K562 (cell line): ENCODE results near the gene PDPK1. TPM values are rescaled to one million over a fixed set of nuclear protein-coding genes. Genes with fewer than 3 reads are reported as not detected.

Experiments used
- ATAC-seq: fragments of 200-7000 bp; cut with Tn5 transposase; 3 replicates; pipeline ENCODE4 v1.9.1; 2020; ENCODE audit warnings: moderate library complexity
- BruUV-seq: library from RNA; stranded (reverse); fragments of 400-500 nt; replicated peaks from 2 replicates; lab custom pipeline; 2021; lab: Mats Ljungman, UMichigan
- CTCF ChIA-PET: fragments of 300-600 bp; formaldehyde crosslinking; extraction: SDS; loops from one replicate; lab custom pipeline; 2021; ENCODE audit warnings: low intra/inter-chr PET ratio; lab: Yijun Ruan, JAX
- POLR2A ChIA-PET: fragments of 300-600, 350-650 bp; sonication (Branson Sonifier 250); formaldehyde crosslinking; extraction: SDS; loops from one replicate; lab custom pipeline; 2021; ENCODE audit warnings: antibody characterized with exemption, inconsistent platforms; lab: Yijun Ruan, JAX
- DNase-seq, 4 experiments: peaks; one replicate each; pipeline versions ENCODE4 v3.0.0 to v3.0.0-alpha.2; 2011 to 2018; ENCODE audit warnings: low spot score in 3 of 4, mixed read lengths in 3 of 4; ENCODE audit errors: extremely low read depth in 1 of 4
- FAIRE-seq: peaks from 2 replicates; lab custom pipeline; 2011; peaks lifted over from hg19 to GRCh38; lab: Jason Lieb, UNC
- H2AFZ ChIP-seq: 2 replicates; pipeline ENCODE4 v1.6.0; 2011; ENCODE audit warnings: low read depth, low read length, control low read depth, inconsistent platforms
- H3K27ac ChIP-seq: fragments of 200-600 bp; 3 replicates; pipeline ENCODE4 v1.8.0; 2011; ENCODE audit warnings: low read depth, mild to moderate bottlenecking, control low read depth, inconsistent platforms, low read length, moderate library complexity, mixed read lengths; ENCODE audit errors: extremely low read depth
- H3K27me3 ChIP-seq, 2 experiments: fragments of 300-600 bp in 1 of 2; 2 replicates in 1 of 2; 3 replicates in 1 of 2; pipeline versions ENCODE4 v1.6.0 to v1.8.0; 2011; ENCODE audit warnings: inconsistent platforms in 2 of 2, low read length in 2 of 2, mild to moderate bottlenecking in 1 of 2, mixed read lengths in 1 of 2, moderate library complexity in 1 of 2; ENCODE audit not compliant: control insufficient read depth in 2 of 2, insufficient read depth in 2 of 2
- H3K36me3 ChIP-seq: fragments of 300-600 bp; 3 replicates; pipeline ENCODE4 v1.8.0; 2011; ENCODE audit warnings: mild to moderate bottlenecking, low read length, inconsistent platforms; ENCODE audit not compliant: control insufficient read depth, insufficient read depth
- H3K4me1 ChIP-seq, 2 experiments: fragments of 200-600 bp in 1 of 2; replicated peaks in 1 of 2; 2 replicates in 1 of 2; 3 replicates in 1 of 2; pipeline versions ENCODE4 v1.5.1 to v1.8.0; 2011; ENCODE audit warnings: inconsistent platforms in 2 of 2, low read length in 2 of 2, mild to moderate bottlenecking in 1 of 2, mixed read lengths in 1 of 2, moderate library complexity in 1 of 2; ENCODE audit not compliant: control insufficient read depth in 2 of 2, insufficient read depth in 2 of 2
- H3K4me2 ChIP-seq: 2 replicates; pipeline ENCODE4 v1.6.1; 2011; ENCODE audit warnings: low read length, control low read depth, inconsistent platforms, mixed read lengths; ENCODE audit not compliant: insufficient read depth
- H3K4me3 ChIP-seq: fragments of 200-600 bp; sonication (generic), shearing (Covaris generic); 2 replicates; pipeline ENCODE4 v1.5.1; 2016; ENCODE audit warnings: control low read depth, inconsistent platforms
- H3K79me2 ChIP-seq: fragments of 200-600 bp; 3 replicates; pipeline ENCODE4 v1.8.0; 2011; ENCODE audit warnings: low read length, inconsistent platforms; ENCODE audit not compliant: control insufficient read depth, insufficient read depth
- H3K9ac ChIP-seq, 2 experiments: 2 replicates each; pipeline versions ENCODE4 v1.6.0 to v1.6.1; 2011; ENCODE audit warnings: low read depth in 2 of 2, low read length in 2 of 2, control low read depth in 1 of 2, inconsistent platforms in 1 of 2, mild to moderate bottlenecking in 1 of 2, mixed read lengths in 1 of 2; ENCODE audit not compliant: insufficient read depth in 1 of 2
- H3K9me1 ChIP-seq: one replicate; pipeline ENCODE4 v1.6.0; 2011; ENCODE audit warnings: inconsistent platforms, mild to moderate bottlenecking, low read length, moderate library complexity; ENCODE audit not compliant: control insufficient read depth, insufficient read depth
- H3K9me3 ChIP-seq: replicated peaks from 2 replicates; pipeline ENCODE4 v1.5.1; 2011; ENCODE audit warnings: low read depth, low read length, inconsistent platforms; ENCODE audit not compliant: control insufficient read depth, insufficient read depth
- H4K20me1 ChIP-seq: replicated peaks from 2 replicates; pipeline ENCODE4 v1.6.1; 2011; ENCODE audit warnings: low read length, inconsistent platforms, mixed read lengths; ENCODE audit not compliant: control insufficient read depth, insufficient read depth
- ATF3 ChIP-seq, 2 experiments: fragments of 450-650 bp in 1 of 2; sonication (generic) in 1 of 2; formaldehyde crosslinking in 1 of 2; IDR thresholded peaks in 1 of 2; conservative IDR thresholded peaks in 1 of 2; 2 replicates each; pipeline versions ENCODE4 v1.6.1 to v1.8.1; 2016 to 2023; ENCODE audit warnings: mild to moderate bottlenecking in 2 of 2, moderate library complexity in 2 of 2, inconsistent platforms in 1 of 2, missing genetic modification reagents in 1 of 2
- ATF6 ChIP-seq: sonication (generic); formaldehyde crosslinking; IDR thresholded peaks from 2 replicates; pipeline ENCODE4 v1.4.0; 2020; ENCODE audit warnings: mild to moderate bottlenecking, missing genetic modification reagents
- ELK1 ChIP-seq: sonication (generic); formaldehyde crosslinking; IDR thresholded peaks from 2 replicates; pipeline ENCODE4 v1.8.1; 2022; ENCODE audit warnings: missing genetic modification reagents
- ETV5 ChIP-seq: sonication (generic); formaldehyde crosslinking; IDR thresholded peaks from 2 replicates; pipeline ENCODE4 v1.4.0; 2020; ENCODE audit warnings: low read depth, mild to moderate bottlenecking, missing genetic modification reagents
- FOXP4 ChIP-seq: sonication (generic); formaldehyde crosslinking; IDR thresholded peaks from 2 replicates; pipeline ENCODE4 v1.8.0; 2022; ENCODE audit warnings: mild to moderate bottlenecking, missing genetic modification reagents, borderline replicate concordance
- IFI16 ChIP-seq: fragments of 250-450 bp; sonication (Bioruptor Pico); IDR thresholded peaks from 2 replicates; pipeline ENCODE4 v2.1.2; 2022; ENCODE audit warnings: mild to moderate bottlenecking, inconsistent platforms
- NFE2L1 ChIP-seq: fragments of 450-650 bp; IDR thresholded peaks from 2 replicates; pipeline ENCODE4 v1.6.1; 2016; ENCODE audit warnings: missing genetic modification characterization, low read depth, mild to moderate bottlenecking, missing compliant biosample characterization, moderate library complexity, borderline replicate concordance
- PPARD ChIP-seq: fragments of 250-450 bp; sonication (Bioruptor Pico); IDR thresholded peaks from 2 replicates; pipeline ENCODE4 v1.8.0; 2022; ENCODE audit warnings: inconsistent platforms, mild to moderate bottlenecking, moderate library complexity
- RBBP5 ChIP-seq: fragments of 200-600 bp; sonication (generic); IDR thresholded peaks from 2 replicates; pipeline ENCODE4 v1.6.1; 2012; ENCODE audit warnings: borderline replicate concordance, mild to moderate bottlenecking, low read length, control low read depth, inconsistent platforms; ENCODE audit not compliant: insufficient read depth, poor library complexity, severe bottlenecking
- SNRNP70 ChIP-seq: fragments of 200-400 bp; formaldehyde crosslinking; optimal IDR thresholded peaks from 2 replicates; pipeline ENCODE3; 2017; ENCODE audit warnings: low read depth, low read length
- WHSC1 ChIP-seq: IDR thresholded peaks from one replicate; pipeline ENCODE4 v1.6.1; 2012; ENCODE audit warnings: low read length, control low read depth, inconsistent platforms
- ZKSCAN3 ChIP-seq: fragments of 250-450 bp; sonication (Bioruptor Pico); IDR thresholded peaks from 2 replicates; pipeline ENCODE4 v1.4.0; 2020
- ZNF143 ChIP-seq: sonication (generic); formaldehyde crosslinking; IDR thresholded peaks from 2 replicates; pipeline ENCODE4 v1.9.0; 2022; ENCODE audit warnings: mild to moderate bottlenecking, missing genetic modification reagents
- ZNF507 ChIP-seq: conservative IDR thresholded peaks from 2 replicates; pipeline ENCODE4 v1.6.1; 2017; ENCODE audit warnings: missing genetic modification characterization, missing compliant biosample characterization
- ZNF830 ChIP-seq: fragments of 250-450 bp; sonication (Bioruptor Pico); IDR thresholded peaks from 2 replicates; pipeline ENCODE4 v1.5.0; 2021; ENCODE audit warnings: mild to moderate bottlenecking
- WGBS: fragments of 100-300 bp; shearing (Covaris generic); methylation state at CpG from one replicate; pipeline ENCODE4 v1.1.6; 2016; ENCODE audit warnings: low coverage, mixed read lengths; ENCODE audit not compliant: insufficient coverage; ENCODE audit errors: missing lambda C conversion rate; 5-methylcytosine and 5-hydroxymethylcytosine counted together
- in situ Hi-C: fragments of 300-500 bp; cut with MboI; formaldehyde crosslinking; loops from 4 replicates; pipeline ENCODE4 v1.15.0; 2018; ENCODE audit warnings: inconsistent platforms, mixed read lengths
- intact Hi-C: fragments of 100-400 bp; cut with micrococcal nuclease; formaldehyde crosslinking; loops from 2 replicates; pipeline ENCODE4 v1.14.2; 2022
- polyA plus RNA-seq, 8 experiments: library from polyadenylated mRNA; depleted of rRNA in 4 of 8; stranded (reverse) in 5 of 8; unstranded in 3 of 8; fragments of >200 nt; fragmentation: Nextera tagmentation in 2 of 8; fragmentation: Illumina TruSeq in 1 of 8; extraction: Ambion mirVana in 2 of 8; extraction: Trizol in 1 of 8; gene quantifications; 2 replicates each; pipeline versions ENCODE4 v1.2.1 to v1.2.3, GENCODE V29; 2011 to 2014; ENCODE audit warnings: inconsistent platforms in 1 of 8, missing spikeins in 1 of 8
- total RNA-seq, 7 experiments: library from RNA; depleted of rRNA in 6 of 7; stranded (reverse); fragments of >200 nt in 6 of 7; fragmentation: Illumina TruSeq in 2 of 7; extraction: Trizol in 2 of 7; gene quantifications; 2 replicates each; pipeline versions ENCODE4 v1.2.1 to v1.2.3, GENCODE V29; 2011 to 2021; ENCODE audit warnings: low replicate concordance in 1 of 7

Gene PDPK1
- total and polyA plus RNA-seq, 9 of the 15 experiments (the other 6 are each of a cell fraction or from before 2014, with no cell fraction given) = 4.0 to 37.2 (median 18.7) TPM

GRCh38 chr16:2598723-2599122, 60.9 kb downstream of the PDPK1 start:
- H3K79me2 ChIP-seq = peaks cover 5% of the 10 kb centered on the region
- in situ Hi-C loops = loop anchor here (5.0 kb wide), 1 partner anchor 79 kb away; no protein-coding TSS in a partner anchor
- BruUV-seq = no TSS peak
- CTCF ChIA-PET = no interaction called here
- H3K36me3 ChIP-seq = peaks cover 38% of the 10 kb centered on the region; the same call in 2 of the 3 replicates
- H3K4me3 ChIP-seq = no peak overlapping the region
- H4K20me1 ChIP-seq = no peaks in the 10 kb centered on the region
- ATAC-seq = no peak
- H3K9ac ChIP-seq = peak overlapping the region in 1 of 2 experiments; percentile 45; a peak in 1 of 4 replicates
- FAIRE-seq = no peak
- H3K4me1 ChIP-seq = peaks cover 0 to 8% of the 10 kb centered on the region in 2 experiments; a peak in 1 of 5 replicates
- no peak overlapping the region for H3K4me2 ChIP-seq
- no peaks in the 10 kb centered on the region for H3K9me1 ChIP-seq
- POLR2A ChIA-PET = no interaction called here
- DNase-seq = no peak
- WGBS = 88% methylated on average over 6 of the region's 9 CpGs
- H3K9me3 ChIP-seq = no peaks in the 10 kb centered on the region
- intact Hi-C loops = no loop called here
- no peak overlapping the region for H3K27ac ChIP-seq
- H2AFZ ChIP-seq = no peak overlapping the region
- no peaks in the 10 kb centered on the region for H3K27me3 ChIP-seq
- TF ChIP-seq WHSC1 = no peak
- TF ChIP-seq ATF3 (IDR thresholded peaks at IDR 0.05) = no peak
- no peak for TF ChIP-seq ATF3 (CRISPR knock-in tag; conservative IDR thresholded peaks at IDR 0.05)
- no peak for TF ChIP-seq SNRNP70
- no peak for TF ChIP-seq ZKSCAN3 (CRISPR knock-in tag)
- TF ChIP-seq ETV5 (CRISPR knock-in tag) = no peak
- no peak for TF ChIP-seq ZNF507 (tag)
- no peak for TF ChIP-seq ZNF143 (CRISPR knock-in tag)
- TF ChIP-seq FOXP4 (CRISPR knock-in tag) = no peak
- no peak for TF ChIP-seq PPARD (CRISPR knock-in tag)
- TF ChIP-seq ATF6 (CRISPR knock-in tag) = no peak
- no peak for TF ChIP-seq RBBP5
- TF ChIP-seq NFE2L1 (tag) = no peak
- TF ChIP-seq ZNF830 (CRISPR knock-in tag) = no peak
- TF ChIP-seq ELK1 (CRISPR knock-in tag) = no peak
- no peak for TF ChIP-seq IFI16 (CRISPR knock-in tag)
